H9 (cell line): ENCODE results near the gene MAST2. TPM values are rescaled to one million over a fixed set of nuclear protein-coding genes. Genes with fewer than 3 reads are reported as not detected.

ENCODE experiments used
- DNase-seq: peaks from one replicate; pipeline ENCODE4 v3.0.0-alpha.2; 2017
- H2AFZ ChIP-seq: one replicate; pipeline ENCODE4 v1.6.1; 2013; ENCODE audit warnings: mild to moderate bottlenecking, low read length, control low read depth, moderate library complexity
- H2AK5ac ChIP-seq: 2 replicates; pipeline ENCODE4 v1.6.1; 2013; ENCODE audit warnings: low read length, control low read depth, mixed read lengths; ENCODE audit not compliant: insufficient read length
- H2BK120ac ChIP-seq: one replicate; pipeline ENCODE4 v1.6.1; 2013; ENCODE audit warnings: low read depth, mild to moderate bottlenecking, low read length, control low read depth, inconsistent platforms; ENCODE audit not compliant: poor library complexity, severe bottlenecking
- H2BK12ac ChIP-seq: 2 replicates; pipeline ENCODE4 v1.6.1; 2013; ENCODE audit warnings: low read length, control low read depth, mixed read lengths, low read depth; ENCODE audit not compliant: insufficient read length
- H2BK15ac ChIP-seq: 2 replicates; pipeline ENCODE4 v1.6.1; 2013; ENCODE audit warnings: low read depth, low read length, control low read depth
- H2BK20ac ChIP-seq: one replicate; pipeline ENCODE4 v1.6.1; 2013; ENCODE audit warnings: low read depth, mild to moderate bottlenecking, low read length, control low read depth, inconsistent platforms; ENCODE audit not compliant: poor library complexity, severe bottlenecking
- H2BK5ac ChIP-seq: 2 replicates; pipeline ENCODE4 v1.6.1; 2013; ENCODE audit warnings: low read length, control low read depth, mixed read lengths; ENCODE audit not compliant: insufficient read length
- H3K14ac ChIP-seq: 2 replicates; pipeline ENCODE4 v1.6.1; 2013; ENCODE audit warnings: low read length, control low read depth; ENCODE audit not compliant: insufficient read depth
- H3K18ac ChIP-seq: 2 replicates; pipeline ENCODE4 v1.6.1; 2013; ENCODE audit warnings: low read depth, mild to moderate bottlenecking, mixed read lengths, low read length, control low read depth; ENCODE audit not compliant: insufficient read length
- H3K23ac ChIP-seq: 2 replicates; pipeline ENCODE4 v1.6.1; 2013; ENCODE audit warnings: low read length, control low read depth, mixed read lengths, low read depth; ENCODE audit not compliant: insufficient read length
- H3K23me2 ChIP-seq: 2 replicates; pipeline ENCODE4 v1.6.1; 2013; ENCODE audit warnings: low read depth, mild to moderate bottlenecking, mixed read lengths, low read length, control low read depth; ENCODE audit not compliant: insufficient read length, poor library complexity, severe bottlenecking
- H3K27ac ChIP-seq: 2 replicates; pipeline ENCODE4 v1.5.1; 2013; ENCODE audit warnings: low read length, control low read depth, mixed read lengths, low read depth; ENCODE audit not compliant: insufficient read length
- H3K27me3 ChIP-seq: 2 replicates; pipeline ENCODE4 v1.6.1; 2013; ENCODE audit warnings: low read length, control low read depth, inconsistent platforms; ENCODE audit not compliant: insufficient read depth
- H3K4ac ChIP-seq: 2 replicates; pipeline ENCODE4 v1.6.1; 2013; ENCODE audit warnings: low read depth, mild to moderate bottlenecking, control low read depth, inconsistent platforms, low read length, moderate library complexity
- H3K4me1 ChIP-seq: 2 replicates; pipeline ENCODE4 v1.6.1; 2013; ENCODE audit warnings: low read length, control low read depth, inconsistent platforms; ENCODE audit not compliant: insufficient read depth
- H3K4me2 ChIP-seq: 2 replicates; pipeline ENCODE4 v1.6.1; 2013; ENCODE audit warnings: low read length, control low read depth, mixed read lengths; ENCODE audit not compliant: insufficient read length, insufficient read depth
- H3K56ac ChIP-seq: 2 replicates; pipeline ENCODE4 v1.6.1; 2013; ENCODE audit warnings: low read depth, mild to moderate bottlenecking, mixed read lengths, low read length, control low read depth; ENCODE audit not compliant: insufficient read length
- H3K79me1 ChIP-seq: 2 replicates; pipeline ENCODE4 v1.6.1; 2013; ENCODE audit warnings: low read depth, mild to moderate bottlenecking, moderate library complexity, low read length, control low read depth, inconsistent platforms; ENCODE audit not compliant: insufficient read depth, poor library complexity, severe bottlenecking
- H3K79me2 ChIP-seq: 2 replicates; pipeline ENCODE4 v1.6.1; 2013; ENCODE audit warnings: low read length, control low read depth, inconsistent platforms; ENCODE audit not compliant: insufficient read depth
- H3K9ac ChIP-seq: 2 replicates; pipeline ENCODE4 v1.6.1; 2013; ENCODE audit warnings: low read length, control low read depth, mixed read lengths; ENCODE audit not compliant: insufficient read length; ENCODE audit errors: extremely low read depth
- H3K9me3 ChIP-seq: one replicate; pipeline ENCODE4 v1.6.1; 2013; ENCODE audit warnings: low read depth, low read length, inconsistent platforms; ENCODE audit not compliant: control insufficient read depth
- H3T11ph ChIP-seq: one replicate; pipeline ENCODE4 v1.6.1; 2013; ENCODE audit warnings: mild to moderate bottlenecking, low read length, control low read depth, inconsistent platforms
- H4K20me1 ChIP-seq: one replicate; pipeline ENCODE4 v1.6.1; 2013; ENCODE audit not compliant: control insufficient read depth, insufficient read length, insufficient read depth
- H4K5ac ChIP-seq: 2 replicates; pipeline ENCODE4 v1.6.1; 2013; ENCODE audit warnings: low read depth, mild to moderate bottlenecking, mixed read lengths, low read length, control low read depth; ENCODE audit not compliant: insufficient read length
- H4K8ac ChIP-seq: replicated peaks from 2 replicates; pipeline ENCODE4 v1.6.1; 2013; ENCODE audit warnings: low read length, control low read depth, mixed read lengths, low read depth; ENCODE audit not compliant: insufficient read length
- H4K91ac ChIP-seq: 2 replicates; pipeline ENCODE4 v1.6.1; 2013; ENCODE audit warnings: low read depth, mild to moderate bottlenecking, moderate library complexity, mixed read lengths, low read length, control low read depth; ENCODE audit not compliant: insufficient read length
- H3K27ac Mint-ChIP-seq, 3 experiments: 2 replicates in 2 of 3; 3 replicates in 1 of 3; pipeline ENCODE4 v1.8.0; 2020 to 2021; ENCODE audit warnings: mixed read lengths in 3 of 3, mild to moderate bottlenecking in 1 of 3, moderate library complexity in 1 of 3
- H3K27me3 Mint-ChIP-seq: 2 replicates; pipeline ENCODE4 v1.8.0; 2021; ENCODE audit warnings: low read depth, mild to moderate bottlenecking, moderate library complexity, mixed read lengths
- H3K36me3 Mint-ChIP-seq, 3 experiments: 2 replicates in 2 of 3; 3 replicates in 1 of 3; pipeline ENCODE4 v1.8.0; 2020 to 2021; ENCODE audit warnings: low read depth in 3 of 3, mixed read lengths in 3 of 3; ENCODE audit not compliant: insufficient read depth in 1 of 3
- H3K4me1 Mint-ChIP-seq, 2 experiments: 2 replicates each; pipeline ENCODE4 v1.8.0; 2020; ENCODE audit warnings: mixed read lengths in 2 of 2
- H3K4me3 Mint-ChIP-seq, 2 experiments: 2 replicates in 1 of 2; 3 replicates in 1 of 2; pipeline ENCODE4 v1.8.0; 2020 to 2021; ENCODE audit warnings: mild to moderate bottlenecking in 2 of 2, mixed read lengths in 2 of 2, moderate library complexity in 1 of 2
- H3K9me3 Mint-ChIP-seq, 2 experiments: 2 replicates in 1 of 2; 3 replicates in 1 of 2; pipeline ENCODE4 v1.8.0; 2020; ENCODE audit warnings: mild to moderate bottlenecking in 2 of 2, mixed read lengths in 2 of 2, moderate library complexity in 1 of 2
- CTCF ChIP-seq: fragments of 200-600 bp; sonication (generic); conservative IDR thresholded peaks from 3 replicates; pipeline ENCODE4 v1.8.0; 2021; ENCODE audit warnings: antibody characterized with exemption, mild to moderate bottlenecking
- WGBS: extraction: QIAGEN DNeasy Blood & Tissue Kit; methylation state at CpG from one replicate; pipeline ENCODE4 v1.1.7; 2013; ENCODE audit warnings: missing lambda C conversion rate, low lambda C conversion rate, mixed read lengths; ENCODE audit not compliant: insufficient read length; ENCODE audit errors: extremely low coverage; 5-methylcytosine and 5-hydroxymethylcytosine counted together
- total RNA-seq: library from RNA; stranded (reverse); gene quantifications from 2 replicates; pipeline ENCODE4 v1.2.1, GENCODE V29; 2021

Gene MAST2
- total RNA-seq, 1 experiment from 2014 or later, result 28.8 TPM

DNA sequence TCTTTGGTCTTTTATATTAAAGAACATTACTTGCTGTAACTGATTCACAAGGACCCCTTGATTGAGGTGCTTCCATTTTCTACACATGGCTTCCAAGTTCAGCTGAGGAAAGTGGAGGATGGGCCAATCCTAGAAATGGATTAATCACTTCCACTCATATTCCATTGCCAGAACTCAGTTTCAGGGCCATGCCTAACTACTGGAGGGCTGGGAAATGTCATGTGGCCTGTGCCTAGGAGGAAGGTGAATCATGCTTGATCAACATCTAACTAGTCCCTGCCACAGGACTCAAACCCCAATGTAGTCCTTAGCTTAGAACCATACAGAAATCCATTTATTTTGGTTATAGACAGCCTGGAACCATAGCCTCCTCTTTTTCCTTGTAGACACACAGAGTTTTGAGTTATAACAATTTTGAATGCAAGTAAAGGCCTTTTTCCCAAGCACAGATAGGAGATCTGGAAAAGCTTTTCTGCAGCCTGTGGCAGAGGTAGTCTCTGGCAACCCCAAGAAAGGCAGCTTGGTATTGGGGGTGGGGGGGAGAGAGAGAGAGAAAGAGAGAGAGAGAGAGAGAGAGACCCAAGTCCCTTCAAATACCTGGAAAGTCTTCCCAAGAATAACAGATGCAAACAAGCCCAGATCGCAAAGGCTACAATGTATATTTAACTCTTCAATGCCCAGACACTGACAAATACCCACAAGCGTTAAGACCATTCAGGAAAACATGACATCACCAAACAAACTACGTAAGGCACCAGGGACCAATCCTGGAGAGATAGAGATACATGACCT, 12.5 kb downstream of the MAST2 start:
- Histone ChIP-seq H3K4me2 (no peak overlapping the region), H4K5ac (no peak overlapping the region), H4K8ac (no peak overlapping the region), H3K27me3 (no peaks in the 10 kb centered on the region), H3K4ac (no peak overlapping the region), H3T11ph (no peak overlapping the region), H3K79me2 (no peaks in the 10 kb centered on the region; the same call in 1 of the 2 replicates), H3K9ac (no peak overlapping the region), H4K91ac (no peak overlapping the region), H4K20me1 (no peaks in the 10 kb centered on the region), H2BK5ac (no peak overlapping the region), H3K9me3 (no peaks in the 10 kb centered on the region), H3K27ac (no peak overlapping the region), H3K4me1 (no peaks in the 10 kb centered on the region; the same call in 1 of the 2 replicates), H2BK12ac (no peak overlapping the region), H2BK120ac (no peak overlapping the region), H3K79me1 (peaks cover under 1% of the 10 kb centered on the region), H3K56ac (no peak overlapping the region), H3K23me2 (no peaks in the 10 kb centered on the region), H2BK20ac (no peak overlapping the region), H2BK15ac (no peak overlapping the region), H2AFZ (no peak overlapping the region), H3K18ac (no peak overlapping the region), H3K23ac (no peak overlapping the region), H2AK5ac (no peak overlapping the region), H3K14ac (no peak overlapping the region)
- H3K9me3 Mint-ChIP-seq, result peaks cover 0 to 10% of the 10 kb centered on the region in 2 experiments; a peak in 4 of 5 replicates
- WGBS, result no CpG with 5 or more reads among the region's 3 CpGs
- peaks cover 23 to 33% (median 27%) of the 10 kb centered on the region in 3 experiments for H3K36me3 Mint-ChIP-seq
- H3K4me3 Mint-ChIP-seq, result no peak overlapping the region
- TF ChIP-seq CTCF, result no peak
- DNase-seq, result no peak
- H3K4me1 Mint-ChIP-seq, result 0 out of 4 replicates have a peak, but pooled peaks cover 2 to 3% of the 10 kb centered on the region in 2 experiments
- peak overlapping the region in 1 of 3 experiments; percentile 16; a peak in 1 of 7 replicates for H3K27ac Mint-ChIP-seq
- H3K27me3 Mint-ChIP-seq, result no peaks in the 10 kb centered on the region
